GM23248 (cell line): ENCODE results near the gene RPS8.

Source experiments
- EZH2 ChIP-seq: fragments of 200-600 bp; sonication (generic); IDR thresholded peaks from 2 replicates; pipeline ENCODE4 v1.6.1; 2018; ENCODE audit warnings: antibody characterized with exemption, mild to moderate bottlenecking; ENCODE audit not compliant: insufficient read depth, poor library complexity, severe bottlenecking
- EZH2phosphoT487 ChIP-seq: fragments of 200-600 bp; sonication (generic); IDR thresholded peaks from 2 replicates; pipeline ENCODE4 v1.6.1; 2018; ENCODE audit warnings: antibody characterized with exemption, moderate library complexity, mild to moderate bottlenecking, low read depth; ENCODE audit not compliant: insufficient read depth

GRCh38 chr1:44784094-44785028, 9.0 kb downstream of the RPS8 start:
- no peak for TF ChIP-seq EZH2
- no peak for TF ChIP-seq EZH2phosphoT487
